Loucy (cell line): Measurements from ENCODE around the gene TMEM233.

ENCODE experiments used
- H2AFZ ChIP-seq: fragments of 200-600 bp; sonication (generic); 2 replicates; pipeline ENCODE4 v1.6.0; 2016; ENCODE audit warnings: antibody characterized with exemption, mild to moderate bottlenecking, low read length, moderate library complexity
- H3F3A ChIP-seq: fragments of 200-600 bp; 2 replicates; pipeline ENCODE4 v1.6.0; 2016; ENCODE audit warnings: antibody characterized with exemption, low read depth, mild to moderate bottlenecking
- H3K27me3 ChIP-seq: fragments of 200-600 bp; sonication (generic); 2 replicates; pipeline ENCODE4 v1.6.1; 2014; ENCODE audit warnings: low read length, mild to moderate bottlenecking; ENCODE audit not compliant: insufficient read depth, poor library complexity, severe bottlenecking
- H3K36me3 ChIP-seq: fragments of 200-600 bp; sonication (generic); 2 replicates; pipeline ENCODE4 v1.6.1; 2016; ENCODE audit warnings: low read length; ENCODE audit not compliant: insufficient read depth
- H3K4me1 ChIP-seq: fragments of 200-600 bp; sonication (generic); 2 replicates; pipeline ENCODE4 v1.5.1; 2014; ENCODE audit warnings: low read length, mild to moderate bottlenecking; ENCODE audit not compliant: insufficient read depth, poor library complexity, severe bottlenecking
- H3K4me2 ChIP-seq: fragments of 200-600 bp; sonication (generic); 2 replicates; pipeline ENCODE4 v1.6.0; 2014; ENCODE audit warnings: antibody characterized with exemption, low read length, low read depth, mild to moderate bottlenecking; ENCODE audit not compliant: poor library complexity, severe bottlenecking
- H3K4me3 ChIP-seq: fragments of 200-600 bp; sonication (generic); 2 replicates; pipeline ENCODE4 v1.5.1; 2014; ENCODE audit warnings: low read length, mild to moderate bottlenecking, mixed read lengths; ENCODE audit not compliant: poor library complexity, severe bottlenecking
- H3K79me2 ChIP-seq: fragments of 200-600 bp; sonication (generic); 2 replicates; pipeline ENCODE4 v1.6.1; 2014; ENCODE audit warnings: low read length; ENCODE audit not compliant: insufficient read depth
- H3K9ac ChIP-seq: fragments of 200-600 bp; sonication (generic); 2 replicates; pipeline ENCODE4 v1.6.0; 2014; ENCODE audit warnings: mild to moderate bottlenecking, low read depth, low read length, moderate library complexity; ENCODE audit not compliant: poor library complexity, severe bottlenecking
- H3K9me2 ChIP-seq: fragments of 200-600 bp; sonication (generic); replicated peaks from 2 replicates; pipeline ENCODE4 v1.6.1; 2016; ENCODE audit warnings: low read depth, low read length, mixed read lengths
- H3K9me3 ChIP-seq: fragments of 200-600 bp; sonication (generic); 2 replicates; pipeline ENCODE4 v1.6.1; 2014; ENCODE audit warnings: mild to moderate bottlenecking, antibody characterized with exemption, low read length, low read depth; ENCODE audit not compliant: insufficient read depth
- H4K20me1 ChIP-seq: fragments of 200-600 bp; sonication (generic); 2 replicates; pipeline ENCODE4 v1.6.0; 2014; ENCODE audit warnings: antibody characterized with exemption, low read length, mild to moderate bottlenecking; ENCODE audit not compliant: insufficient read depth, poor library complexity, severe bottlenecking
- CTCF ChIP-seq: fragments of 200-600 bp; sonication (generic); conservative IDR thresholded peaks from 2 replicates; pipeline ENCODE4 v1.5.1; 2014; ENCODE audit warnings: mild to moderate bottlenecking, antibody characterized with exemption, low read length
- EZH2phosphoT487 ChIP-seq: fragments of 200-600 bp; IDR thresholded peaks from 2 replicates; pipeline ENCODE4 v1.6.1; 2018; ENCODE audit warnings: antibody characterized with exemption, mild to moderate bottlenecking, moderate library complexity, borderline replicate concordance

The TMEM233 gene

GRCh38 chr12:119673634-119674033 is 80.1 kb downstream of the TMEM233 start:
- H3F3A ChIP-seq = peaks cover 14% of the 10 kb centered on the region; the same call in 1 of the 2 replicates
- peak overlapping the region; percentile 60 for H3K4me3 ChIP-seq
- no peak for TF ChIP-seq CTCF
- no peak for TF ChIP-seq EZH2phosphoT487
- H3K4me1 ChIP-seq = peaks cover 60% of the 10 kb centered on the region
- no peaks in the 10 kb centered on the region for H3K27me3 ChIP-seq
- peaks cover 59% of the 10 kb centered on the region; the same call in 1 of the 2 replicates for H3K36me3 ChIP-seq
- H3K9ac ChIP-seq = peak overlapping the region; percentile 19
- peak overlapping the region; percentile 94 for H3K4me2 ChIP-seq
- no peaks in the 10 kb centered on the region for H3K9me3 ChIP-seq
- H2AFZ ChIP-seq = no peak overlapping the region
- H4K20me1 ChIP-seq = peaks cover 32% of the 10 kb centered on the region
- H3K9me2 ChIP-seq = no peaks in the 10 kb centered on the region
- peaks cover 55% of the 10 kb centered on the region for H3K79me2 ChIP-seq

- no peak for TF ChIP-seq EZH2phosphoT487
- no peak for TF ChIP-seq CTCF
- Histone ChIP-seq H2AFZ (no peak overlapping the region), H3K9me3 (no peaks in the 10 kb centered on the region), H3K9me2 (no peaks in the 10 kb centered on the region), H3K27me3 (no peaks in the 10 kb centered on the region), H3K4me1 (peaks cover 58% of the 10 kb centered on the region), H3K4me2 (peak overlapping the region; percentile 94), H3F3A (peaks cover 14% of the 10 kb centered on the region; the same call in 1 of the 2 replicates), H3K4me3 (peak overlapping the region; percentile 60), H3K9ac (peak overlapping the region; percentile 19), H3K36me3 (peaks cover 68% of the 10 kb centered on the region; the same call in 1 of the 2 replicates), H4K20me1 (peaks cover 30% of the 10 kb centered on the region), H3K79me2 (peaks cover 46% of the 10 kb centered on the region)
These were observed 81.0 kb downstream of the TMEM233 start for GRCh38 chr12:119674560-119674959.

DNA sequence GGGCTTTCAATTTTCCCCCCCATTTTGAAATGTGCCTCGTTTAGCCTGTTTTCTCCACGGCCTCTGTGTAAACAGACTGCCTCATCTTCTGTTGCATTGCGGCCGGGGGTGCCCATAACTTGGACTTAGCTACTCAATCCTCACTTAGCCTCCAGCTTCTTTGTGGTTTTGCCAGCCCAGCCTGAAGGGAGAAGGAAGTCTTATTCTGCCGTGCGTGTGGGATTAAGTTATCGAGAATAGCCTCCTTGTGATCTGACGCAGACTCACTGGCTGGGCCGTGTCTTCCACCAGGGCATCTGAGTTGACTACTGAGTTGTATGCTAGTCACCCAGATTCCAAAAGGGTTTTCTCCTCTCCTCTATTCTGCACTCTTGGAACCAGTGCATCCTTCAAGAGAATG is 82.4 kb downstream of the TMEM233 start:
- Histone ChIP-seq H3K79me2 (peaks cover 31% of the 10 kb centered on the region), H3K9me3 (no peaks in the 10 kb centered on the region), H3F3A (peaks cover 14% of the 10 kb centered on the region; the same call in 1 of the 2 replicates), H3K9ac (no peak overlapping the region), H3K27me3 (no peaks in the 10 kb centered on the region), H3K4me1 (peaks cover 44% of the 10 kb centered on the region), H3K9me2 (no peaks in the 10 kb centered on the region), H2AFZ (no peak overlapping the region), H3K36me3 (peaks cover 82% of the 10 kb centered on the region; the same call in 1 of the 2 replicates), H3K4me3 (no peak overlapping the region), H3K4me2 (no peak overlapping the region), H4K20me1 (peaks cover 19% of the 10 kb centered on the region)
- TF ChIP-seq EZH2phosphoT487 (no peak), CTCF (no peak)
